HG02943 (cell line): ENCODE measurements around the gene ARHGAP24.
"Not testable (repeated sequence)": the region's sequence is repeated elsewhere in the genome, so short reads cannot be mapped to it uniquely, and the experiment has no call there.

Experiments
- ATAC-seq: cut with Tn5 transposase; IDR thresholded peaks from one replicate; pipeline ENCODE4 v1.9.1; 2021; ENCODE audit warnings: mild to moderate bottlenecking, low read depth, moderate library complexity; ENCODE audit not compliant: unreplicated experiment

The ARHGAP24 gene

GRCh38 chr4:85514117-85514516 lies 39.2 kb downstream of the ARHGAP24 start:
- no peak for ATAC-seq

GRCh38 chr4:85514783-85515182 lies 39.8 kb downstream of the ARHGAP24 start:
- ATAC-seq, result no peak

- ATAC-seq, result no peak
These were observed 40.8 kb downstream of the ARHGAP24 start for GRCh38 chr4:85515701-85516100.

GRCh38 chr4:85518526-85518925 lies 43.6 kb downstream of the ARHGAP24 start:
- ATAC-seq, result not testable (repeated sequence)

GRCh38 chr4:85520765-85521749 lies 46.1 kb downstream of the ARHGAP24 start:
- ATAC-seq, result no peak

- no peak for ATAC-seq
These were observed 47.3 kb downstream of the ARHGAP24 start for GRCh38 chr4:85522277-85522676.

- ATAC-seq, result no peak
These were observed 47.9 kb downstream of the ARHGAP24 start for GRCh38 chr4:85522836-85523235.

- no peak for ATAC-seq
These were observed 52.9 kb downstream of the ARHGAP24 start for GRCh38 chr4:85527815-85528214.

GRCh38 chr4:85531560-85532341 lies 56.8 kb downstream of the ARHGAP24 start:
- no peak for ATAC-seq

GRCh38 chr4:85534120-85534519 lies 59.2 kb downstream of the ARHGAP24 start:
- no peak for ATAC-seq

GRCh38 chr4:85543832-85544231 lies 68.9 kb downstream of the ARHGAP24 start:
- no peak for ATAC-seq

GRCh38 chr4:85544751-85545150 lies 69.8 kb downstream of the ARHGAP24 start:
- ATAC-seq, result no peak

GRCh38 chr4:85548116-85548515 lies 73.2 kb downstream of the ARHGAP24 start:
- ATAC-seq, result no peak

- ATAC-seq, result no peak
These were observed 73.9 kb downstream of the ARHGAP24 start for GRCh38 chr4:85548841-85549240.

GRCh38 chr4:85555206-85555605 lies 80.3 kb downstream of the ARHGAP24 start:
- ATAC-seq, result no peak

- peak; percentile 30 for ATAC-seq
These were observed 81.3 kb downstream of the ARHGAP24 start for GRCh38 chr4:85556283-85556682.

- ATAC-seq, result peak; percentile 82
These were observed 82.3 kb downstream of the ARHGAP24 start for GRCh38 chr4:85557016-85557901.

GRCh38 chr4:85565761-85566480 lies 91.0 kb downstream of the ARHGAP24 start:
- ATAC-seq, result no peak

- no peak for ATAC-seq
These were observed 94.9 kb downstream of the ARHGAP24 start for GRCh38 chr4:85569730-85570299.
